NCI-H146 treated with DMSO at 0.1 percent for 48 hours (cell line): ENCODE results near the gene ATP1A2.
"Not testable (repeated sequence)": the region's sequence is repeated elsewhere in the genome, so short reads cannot be mapped to it uniquely, and the experiment has no call there.

Experiments used
- DNase-seq: peaks from one replicate; lab custom pipeline; 2025; ENCODE audit not compliant: unreplicated experiment; lab: John Stamatoyannopoulos, UW

The ATP1A2 gene

GRCh38 chr1:160122978-160123495 lies 7.5 kb downstream of the ATP1A2 start:
- DNase-seq = no peak

GRCh38 chr1:160123726-160124125 lies 8.2 kb downstream of the ATP1A2 start:
- no peak for DNase-seq

GRCh38 chr1:160124705-160125478 lies 9.3 kb downstream of the ATP1A2 start:
- DNase-seq = no peak

- DNase-seq = no peak
These were observed 10.2 kb downstream of the ATP1A2 start for GRCh38 chr1:160125746-160126145.

- not testable (repeated sequence) for DNase-seq
These were observed 10.8 kb downstream of the ATP1A2 start for GRCh38 chr1:160126342-160126741.

- DNase-seq = no peak
These were observed 11.8 kb downstream of the ATP1A2 start for GRCh38 chr1:160127381-160127780.

- DNase-seq = no peak
These were observed 12.4 kb downstream of the ATP1A2 start for GRCh38 chr1:160127865-160128523.

- DNase-seq = no peak
These were observed 13.1 kb downstream of the ATP1A2 start for GRCh38 chr1:160128636-160129035.

GRCh38 chr1:160129046-160129445 lies 13.5 kb downstream of the ATP1A2 start:
- DNase-seq = no peak

GRCh38 chr1:160129558-160129957 lies 14.0 kb downstream of the ATP1A2 start:
- no peak for DNase-seq

- no peak for DNase-seq
These were observed 14.4 kb downstream of the ATP1A2 start for GRCh38 chr1:160129966-160130365.

GRCh38 chr1:160130486-160130885 lies 14.9 kb downstream of the ATP1A2 start:
- no peak for DNase-seq

GRCh38 chr1:160130939-160131338 lies 15.4 kb downstream of the ATP1A2 start:
- DNase-seq = no peak

GRCh38 chr1:160131803-160132565 lies 16.4 kb downstream of the ATP1A2 start:
- no peak for DNase-seq

GRCh38 chr1:160133990-160134770 lies 18.6 kb downstream of the ATP1A2 start:
- DNase-seq = no peak

- no peak for DNase-seq
These were observed 19.4 kb downstream of the ATP1A2 start for GRCh38 chr1:160134791-160135572.

GRCh38 chr1:160136121-160136925 lies 20.8 kb downstream of the ATP1A2 start:
- no peak for DNase-seq

GRCh38 chr1:160136926-160137200 lies 21.3 kb downstream of the ATP1A2 start:
- DNase-seq = no peak

- no peak for DNase-seq
These were observed 21.8 kb downstream of the ATP1A2 start for GRCh38 chr1:160137216-160137862.
